Measurements from ENCODE around the gene KSR1.

Gene KSR1

DNA sequence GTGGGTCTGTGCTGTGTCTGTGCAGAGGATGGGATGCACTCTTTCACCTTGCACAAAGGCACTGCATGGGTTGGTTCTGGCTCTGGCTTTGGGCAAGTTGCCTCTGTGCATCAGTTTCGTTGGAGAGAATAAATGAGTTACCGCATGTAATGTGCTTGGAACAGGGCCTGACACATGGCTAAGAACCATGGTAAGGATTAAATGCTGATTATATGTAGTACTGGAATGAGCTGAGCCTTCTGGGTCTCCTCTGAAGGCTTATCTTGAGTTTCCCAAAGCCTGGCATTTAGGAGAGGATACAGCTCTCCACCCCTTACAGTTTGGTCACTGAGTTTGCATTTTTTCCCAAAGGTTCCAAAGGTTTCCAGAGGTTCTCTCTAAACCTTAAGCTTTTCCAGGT lies 69.1 kb downstream of the KSR1 start:
- no peak overlapping the region for H3K4me3 ChIP-seq (ENCODE audit: low read depth in 1 of 2, low read length in 1 of 2)
- H3K36me3 ChIP-seq = no peaks in the 10 kb centered on the region

GRCh38 chr17:27525836-27526603 lies 69.8 kb downstream of the KSR1 start:
- TF ChIP-seq CTCF (IDR thresholded peaks at IDR 0.05) = no peak
- Histone ChIP-seq H3K36me3 (no peaks in the 10 kb centered on the region), H3K27ac (peak overlapping the region; percentile 79), H3K27me3 (no peaks in the 10 kb centered on the region), H3K9me3 (no peaks in the 10 kb centered on the region), H3K4me3 (ENCODE audit: low read depth in 1 of 2, low read length in 1 of 2) (peak overlapping the region; percentile 35 to 48), H3K4me1 (ENCODE audit: control insufficient read depth in 1 of 2, insufficient read depth in 1 of 2, low read depth in 1 of 2, low read length in 1 of 2) (peaks cover 56 to 60% of the 10 kb centered on the region in 2 experiments)

More for the DNA sequence above, 69.1 kb downstream of the KSR1 start:
- Histone ChIP-seq H3K9me3 (no peaks in the 10 kb centered on the region), H3K4me1 (ENCODE audit: control insufficient read depth in 1 of 2, insufficient read depth in 1 of 2, low read depth in 1 of 2, low read length in 1 of 2) (peaks cover 49 to 59% of the 10 kb centered on the region in 2 experiments), H3K27ac (no peak overlapping the region), H3K27me3 (no peaks in the 10 kb centered on the region)
- TF ChIP-seq CTCF (IDR thresholded peaks at IDR 0.05) = no peak

DNA sequence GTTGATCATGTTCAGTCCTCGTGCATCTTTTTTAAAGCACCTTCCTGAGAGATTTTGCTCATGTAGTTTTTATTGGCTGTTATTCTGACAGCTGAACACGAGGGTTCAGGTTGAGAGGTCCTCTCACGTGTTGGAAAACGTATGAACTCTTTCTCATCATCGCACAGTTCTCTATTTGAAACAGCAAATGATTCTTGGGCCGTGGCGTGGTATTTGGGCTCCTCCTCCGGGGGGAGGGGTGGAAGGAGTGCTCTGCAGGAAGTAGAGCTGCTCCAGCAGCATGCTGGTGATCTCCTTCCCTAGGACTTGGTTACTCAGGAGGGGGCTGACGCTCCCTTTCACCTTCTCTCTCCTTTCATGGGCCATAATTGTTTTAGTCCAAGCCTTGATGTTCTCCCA lies 70.4 kb downstream of the KSR1 start:
- Histone ChIP-seq H3K27ac (peak overlapping the region; percentile 79), H3K27me3 (no peaks in the 10 kb centered on the region), H3K36me3 (no peaks in the 10 kb centered on the region), H3K4me3 (ENCODE audit: low read depth in 1 of 2, low read length in 1 of 2) (peak overlapping the region; percentile 35 to 48), H3K4me1 (ENCODE audit: control insufficient read depth in 1 of 2, insufficient read depth in 1 of 2, low read depth in 1 of 2, low read length in 1 of 2) (peaks cover 62 to 65% of the 10 kb centered on the region in 2 experiments), H3K9me3 (no peaks in the 10 kb centered on the region)
- no peak for TF ChIP-seq CTCF (IDR thresholded peaks at IDR 0.05)

DNA sequence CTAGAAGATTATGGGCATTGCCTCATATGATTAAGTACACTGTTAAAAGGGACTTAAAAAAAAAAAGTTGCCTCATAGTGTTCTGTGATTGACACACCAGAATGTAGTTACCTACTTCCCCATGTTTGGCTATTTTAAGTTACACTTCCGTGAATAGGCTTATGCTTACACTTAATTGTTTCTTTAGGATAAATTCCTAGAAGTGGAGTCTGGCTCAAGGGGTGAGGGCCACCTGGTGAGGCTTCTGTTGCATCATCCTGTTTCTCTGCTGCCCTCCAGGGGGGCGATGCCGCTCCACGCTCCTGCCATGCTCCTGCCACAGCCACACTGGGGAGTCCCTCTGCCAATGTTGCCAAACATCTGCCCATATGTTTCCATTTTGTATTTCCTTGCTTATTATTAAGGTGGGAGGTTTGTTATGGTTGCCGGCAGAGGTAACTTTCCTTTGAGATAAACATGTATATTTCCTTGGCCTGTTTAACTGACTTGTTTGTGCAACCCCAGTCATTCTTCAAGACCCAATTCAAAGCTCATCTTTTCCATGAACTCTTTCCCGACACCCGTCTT lies 73.1 kb downstream of the KSR1 start:
- peak overlapping the region; percentile 12 to 61 for H3K4me3 ChIP-seq (ENCODE audit: low read depth in 1 of 2, low read length in 1 of 2)
- no peaks in the 10 kb centered on the region for H3K36me3 ChIP-seq
- TF ChIP-seq CTCF (IDR thresholded peaks at IDR 0.05) = no peak
- H3K9me3 ChIP-seq = no peaks in the 10 kb centered on the region
- H3K27me3 ChIP-seq = no peaks in the 10 kb centered on the region
- H3K4me1 ChIP-seq (ENCODE audit: control insufficient read depth in 1 of 2, insufficient read depth in 1 of 2, low read depth in 1 of 2, low read length in 1 of 2) = peaks cover 89 to 93% of the 10 kb centered on the region in 2 experiments
- peak overlapping the region; percentile 93 for H3K27ac ChIP-seq

- H3K27ac ChIP-seq = peak overlapping the region; percentile 93
- H3K4me1 ChIP-seq (ENCODE audit: control insufficient read depth in 1 of 2, insufficient read depth in 1 of 2, low read depth in 1 of 2, low read length in 1 of 2) = peaks cover 88% of the 10 kb centered on the region in 2 experiments
- H3K27me3 ChIP-seq = no peaks in the 10 kb centered on the region
- no peaks in the 10 kb centered on the region for H3K9me3 ChIP-seq
- TF ChIP-seq CTCF (IDR thresholded peaks at IDR 0.05) = no peak
- no peaks in the 10 kb centered on the region for H3K36me3 ChIP-seq
- H3K4me3 ChIP-seq (ENCODE audit: low read depth in 1 of 2, low read length in 1 of 2) = peak overlapping the region; percentile 47 to 61
These were observed 74.6 kb downstream of the KSR1 start for GRCh38 chr17:27530764-27531391.
